Mucosa of gallbladder (tissue), 1 donor: ENCODE data around the gene NFATC1. TPM values are rescaled to one million over a fixed set of nuclear protein-coding genes. Genes with fewer than 3 reads are reported as not detected.
A peak's percentile ranks its signal among the peaks of the same experiment; 100 is the strongest.
"Not testable (repeated sequence)": the region's sequence is repeated elsewhere in the genome, so short reads cannot be mapped to it uniquely, and the experiment has no call there.

Source experiments
- DNase-seq: peaks from one replicate; pipeline ENCODE4 v3.0.0-alpha.2; 2020; ENCODE audit warnings: low spot score
- total RNA-seq: library from RNA; stranded (reverse); gene quantifications from one replicate; pipeline ENCODE4 v1.2.1, GENCODE V29; 2021
- donor health status: DM: no; HTN: no; CAD: no.

The NFATC1 gene
- total RNA-seq, 1 donor from 2014 or later: 7.4 TPM

- DNase-seq: no peak
Measured at GRCh38 chr18:79488311-79489050, 92.8 kb downstream of the NFATC1 start.

GRCh38 chr18:79489051-79489898, 93.5 kb downstream of the NFATC1 start:
- no peak for DNase-seq

GRCh38 chr18:79489899-79490625, 94.3 kb downstream of the NFATC1 start:
- DNase-seq: no peak

- no peak for DNase-seq
Measured at GRCh38 chr18:79490626-79491041, 94.9 kb downstream of the NFATC1 start.

GRCh38 chr18:79491081-79491551, 95.4 kb downstream of the NFATC1 start:
- no peak for DNase-seq

GRCh38 chr18:79493211-79493800, 97.6 kb downstream of the NFATC1 start:
- no peak for DNase-seq

GRCh38 chr18:79493801-79494211, 98.1 kb downstream of the NFATC1 start:
- no peak for DNase-seq

- no peak for DNase-seq
Measured at GRCh38 chr18:79494936-79495335, 99.2 kb downstream of the NFATC1 start.

GRCh38 chr18:79495591-79496071, 99.9 kb downstream of the NFATC1 start:
- DNase-seq: no peak

- no peak for DNase-seq
Measured at GRCh38 chr18:79496237-79496977, 100.7 kb downstream of the NFATC1 start.

GRCh38 chr18:79496978-79497637, 101.4 kb downstream of the NFATC1 start:
- DNase-seq: peak; percentile 40

- no peak for DNase-seq
Measured at GRCh38 chr18:79497638-79498081, 101.9 kb downstream of the NFATC1 start.

- no peak for DNase-seq
Measured at GRCh38 chr18:79498662-79499061, 102.9 kb downstream of the NFATC1 start.

- no peak for DNase-seq
Measured at GRCh38 chr18:79501006-79501405, 105.3 kb downstream of the NFATC1 start.

- no peak for DNase-seq
Measured at GRCh38 chr18:79502782-79503181, 107.1 kb downstream of the NFATC1 start.

GRCh38 chr18:79503406-79503805, 107.7 kb downstream of the NFATC1 start:
- DNase-seq: no peak

GRCh38 chr18:79504034-79504433, 108.3 kb downstream of the NFATC1 start:
- no peak for DNase-seq

GRCh38 chr18:79504495-79504894, 108.8 kb downstream of the NFATC1 start:
- not testable (repeated sequence) for DNase-seq

- not testable (repeated sequence) for DNase-seq
Measured at GRCh38 chr18:79505465-79505864, 109.7 kb downstream of the NFATC1 start.
